Jurkat, Clone E6-1 (cell line): ENCODE data around the gene ATAT1.

ENCODE experiments used
- DNase-seq: peaks from one replicate; pipeline ENCODE4 v3.0.0-alpha.2; 2011; ENCODE audit warnings: low read depth, low spot score
- H3K4me3 ChIP-seq: 2 replicates; pipeline ENCODE4 v1.5.1; 2011; ENCODE audit warnings: mild to moderate bottlenecking, low read length, control low read depth, moderate library complexity

The ATAT1 gene

GRCh38 chr6:30679765-30680535 is 53.3 kb downstream of the ATAT1 start:
- no peak for DNase-seq
- no peak overlapping the region; the same call in 1 of the 2 replicates for H3K4me3 ChIP-seq

- no peak for DNase-seq
Observed at GRCh38 chr6:30681766-30682142, 55.1 kb downstream of the ATAT1 start.

GRCh38 chr6:30682143-30683117 is 55.8 kb downstream of the ATAT1 start:
- DNase-seq, result peak; percentile 95
- H3K4me3 ChIP-seq, result peak overlapping the region; percentile 87

More at GRCh38 chr6:30681766-30682142, 55.1 kb downstream of the ATAT1 start:
- H3K4me3 ChIP-seq, result peak overlapping the region; percentile 87

GRCh38 chr6:30683183-30683979 is 56.7 kb downstream of the ATAT1 start:
- DNase-seq, result no peak
- peak overlapping the region; percentile 87 for H3K4me3 ChIP-seq

DNA sequence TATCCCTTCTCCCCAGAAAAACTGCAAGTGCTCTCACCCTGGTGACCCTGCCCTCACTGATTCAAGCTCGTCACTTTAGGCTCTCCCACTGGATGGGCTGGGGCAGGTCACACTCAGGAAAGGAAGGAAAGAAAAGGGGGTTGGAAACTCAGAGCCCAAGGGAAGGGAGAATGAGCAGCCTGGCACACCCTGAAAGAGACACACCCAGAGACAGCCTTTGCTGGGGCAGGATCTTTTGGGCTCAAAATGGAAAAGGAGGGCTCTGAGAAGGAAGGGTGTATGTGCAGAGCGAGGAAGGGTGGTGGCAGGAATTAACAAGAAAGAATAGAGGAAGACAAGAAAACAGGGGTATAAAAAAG is 57.3 kb downstream of the ATAT1 start:
- H3K4me3 ChIP-seq, result peak overlapping the region; percentile 87
- DNase-seq, result no peak

DNA sequence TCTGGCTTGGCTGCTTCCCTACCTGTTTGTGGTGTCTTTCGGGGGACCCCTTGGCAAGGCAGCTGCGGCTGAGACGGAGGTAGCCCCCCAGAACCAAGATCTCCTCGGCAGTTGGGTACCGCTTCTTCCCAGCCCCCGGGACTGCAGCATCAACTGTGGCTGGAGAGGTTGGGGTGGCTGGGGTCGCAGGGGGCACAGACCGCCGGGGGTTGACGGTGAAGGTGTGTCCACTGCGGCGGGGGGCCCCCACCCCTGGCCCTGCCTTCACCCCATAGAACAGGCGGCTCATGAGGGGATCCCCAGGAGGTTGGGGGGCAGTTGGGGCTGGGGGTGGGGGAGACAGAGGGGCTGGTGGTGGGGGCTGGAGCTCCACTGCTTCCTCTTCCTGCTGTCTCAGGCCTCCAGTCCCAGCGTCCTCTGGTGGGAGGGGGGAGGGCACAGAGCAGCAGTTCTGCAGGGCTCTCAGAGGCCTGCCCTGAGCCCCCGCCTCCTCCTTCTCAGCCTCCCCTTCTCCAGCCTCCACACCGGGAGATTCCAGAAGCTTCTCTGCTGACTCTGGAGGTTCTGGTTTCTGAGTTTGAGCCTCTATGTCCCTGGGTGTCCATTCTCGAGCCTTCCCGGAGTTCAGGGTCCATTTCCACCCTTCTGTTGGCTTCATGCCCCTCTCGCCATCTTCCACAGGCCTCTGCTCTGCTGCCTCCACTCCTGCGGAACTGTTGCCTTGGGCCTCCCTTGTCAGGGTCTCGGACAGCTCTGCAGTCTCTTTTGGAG is 57.9 kb downstream of the ATAT1 start:
- peak overlapping the region; percentile 87 for H3K4me3 ChIP-seq
- peak; percentile 67 for DNase-seq

- no peak for DNase-seq
- peak overlapping the region; percentile 87 for H3K4me3 ChIP-seq
Observed at GRCh38 chr6:30685157-30686008, 58.7 kb downstream of the ATAT1 start.

DNA sequence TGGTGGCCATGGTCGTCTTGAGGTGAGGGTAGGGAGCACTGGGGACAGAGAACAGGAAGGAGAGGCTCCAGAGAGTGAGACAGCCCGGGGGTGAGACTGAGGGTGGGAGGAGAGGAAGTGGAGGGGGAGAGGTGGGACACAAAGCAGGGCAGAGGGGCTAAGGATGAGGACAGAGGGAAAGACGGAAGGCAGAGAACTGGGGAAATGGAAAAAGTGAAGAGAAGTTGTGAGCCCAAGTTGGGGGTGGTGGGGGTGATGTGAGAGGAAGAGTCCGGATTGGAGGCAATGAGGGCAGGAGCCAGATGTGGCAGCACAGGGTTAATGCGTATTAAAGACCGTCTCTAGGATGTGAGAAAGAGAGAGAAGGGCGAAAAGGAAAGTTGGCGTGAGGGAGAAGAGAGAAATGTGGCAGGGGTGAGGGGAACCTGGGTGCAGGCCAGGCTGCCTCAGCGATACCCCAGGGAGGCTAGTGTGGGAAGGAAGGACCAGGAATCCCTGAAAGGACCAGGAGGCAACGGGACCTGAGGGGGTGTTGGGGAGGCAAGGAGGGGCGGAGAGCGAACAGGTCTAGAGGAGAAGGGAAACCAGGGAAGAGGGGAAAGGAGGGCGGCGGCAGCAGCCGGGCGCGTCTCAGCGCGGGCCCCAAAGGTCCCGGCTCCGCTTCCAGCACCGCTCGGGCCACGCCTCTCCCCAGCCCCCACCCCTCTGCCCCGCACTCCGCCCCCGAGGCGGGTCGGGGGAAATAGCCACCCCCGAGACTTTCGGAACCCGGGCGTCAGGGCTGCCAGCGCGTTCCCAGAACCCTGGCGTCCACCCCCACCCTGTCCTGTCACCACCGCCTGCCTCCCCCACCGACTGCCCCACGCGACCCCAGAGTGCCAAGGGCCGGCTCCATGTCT is 59.6 kb downstream of the ATAT1 start, which contains the start of gene PPP1R18:
PPP1R18 (minus strand) TSS at position 637 of the 899 bp plus-strand sequence; CDS start at position 10, 627 bp downstream.
- peak within 1 kb of the TSS; percentile 87 for H3K4me3 ChIP-seq
- no peak for DNase-seq

DNA sequence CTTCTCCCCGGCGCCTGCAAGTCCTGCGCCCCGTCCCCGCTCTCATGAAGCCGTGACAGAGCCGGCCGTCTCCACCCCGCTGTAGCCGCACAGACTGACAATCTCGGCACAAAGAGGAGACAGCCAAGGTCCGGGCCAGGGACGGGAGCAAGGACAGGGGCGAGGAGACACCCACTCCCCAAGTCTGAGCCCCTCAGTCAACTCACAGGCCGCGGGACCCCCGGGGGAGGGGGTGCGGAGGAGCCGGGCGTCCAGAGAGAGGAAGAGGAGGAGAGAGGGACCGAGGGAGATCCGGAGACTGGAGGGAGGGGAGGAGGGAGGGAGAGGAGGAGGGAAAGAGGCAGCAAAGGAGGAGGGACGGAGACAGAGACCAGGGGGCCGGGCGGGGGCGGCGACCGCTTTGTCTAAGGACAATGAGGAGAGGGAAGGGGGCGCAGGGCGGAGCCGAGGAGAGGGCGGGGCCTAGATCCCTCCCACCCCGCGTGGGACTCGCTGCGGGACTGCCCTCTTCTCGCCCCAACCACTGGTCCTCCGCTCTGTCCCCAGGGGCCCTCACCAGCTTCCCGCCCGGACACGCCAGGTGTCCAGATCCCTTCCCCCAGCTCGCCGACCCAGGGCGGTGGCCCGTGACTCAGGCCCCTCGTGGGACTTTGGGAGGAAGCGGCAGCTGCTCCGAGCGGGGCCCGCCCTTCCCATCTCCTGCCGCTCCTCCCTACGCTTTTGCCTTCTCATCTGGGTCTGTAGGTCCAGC is 60.4 kb downstream of the ATAT1 start:
- no peak for DNase-seq
- peak overlapping the region; percentile 87 for H3K4me3 ChIP-seq

DNA sequence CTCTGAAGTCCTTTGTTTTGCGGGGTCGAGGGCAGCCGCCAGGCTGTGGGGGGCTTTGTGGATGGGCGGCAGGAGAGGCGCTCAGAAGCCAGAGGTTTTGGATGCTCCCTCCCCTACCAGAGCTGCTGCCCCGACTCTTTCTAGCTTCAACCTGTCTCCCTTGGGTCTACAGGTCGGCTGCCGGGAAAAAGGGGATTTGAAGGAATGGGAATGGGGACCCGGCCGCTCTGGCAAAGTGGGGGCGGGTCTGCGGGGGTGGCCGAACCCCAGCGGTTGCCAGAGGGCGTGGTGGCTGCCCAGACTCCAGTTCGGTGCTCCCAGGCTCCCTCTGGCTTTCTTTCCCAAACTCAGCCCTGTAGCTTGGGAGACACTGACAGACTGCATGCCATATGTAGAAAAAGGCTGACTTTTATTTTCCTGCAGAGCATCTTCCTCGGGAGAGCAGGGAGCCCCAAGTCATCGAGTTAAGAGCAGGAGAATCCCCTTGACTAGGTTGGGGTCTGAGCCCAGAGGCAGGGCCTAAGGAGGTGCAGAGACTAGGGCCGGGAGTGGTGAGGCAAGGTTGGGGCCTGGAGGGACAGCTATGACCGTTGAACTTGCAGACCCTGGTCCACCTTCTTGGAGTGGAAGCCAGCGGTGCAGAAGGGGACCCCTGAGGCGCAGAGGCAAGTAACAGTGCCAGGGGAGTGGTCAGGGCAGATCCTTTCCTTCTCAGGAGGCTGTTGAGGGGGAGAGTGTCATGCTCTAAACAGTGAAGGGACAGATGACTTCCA is 61.2 kb downstream of the ATAT1 start:
- H3K4me3 ChIP-seq, result no peak overlapping the region
- no peak for DNase-seq

DNA sequence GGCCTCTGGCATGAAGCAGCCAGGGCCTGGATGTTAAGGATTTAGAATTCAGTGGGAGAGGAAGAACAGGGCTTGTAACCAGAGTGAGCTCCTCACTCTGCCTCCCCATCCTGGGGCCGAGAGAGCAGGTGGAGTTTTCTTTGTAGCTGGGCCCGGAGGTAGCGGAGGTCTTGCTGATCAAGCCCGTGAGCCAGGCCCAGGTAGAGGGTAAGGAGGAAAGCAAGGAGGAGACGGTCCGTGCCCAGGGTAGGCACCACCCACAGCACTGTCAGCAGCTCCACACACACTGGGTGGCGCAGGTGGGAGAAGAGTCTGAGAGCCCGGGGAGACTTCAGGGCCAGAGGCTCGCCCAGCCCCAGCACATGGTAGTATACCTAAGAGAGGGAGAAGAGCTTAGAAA is 61.9 kb downstream of the ATAT1 start:
- no peak overlapping the region for H3K4me3 ChIP-seq
- no peak for DNase-seq

- no peak for DNase-seq
- H3K4me3 ChIP-seq, result peak overlapping the region; percentile 89
Observed at GRCh38 chr6:30689022-30689865, 62.6 kb downstream of the ATAT1 start.

DNA sequence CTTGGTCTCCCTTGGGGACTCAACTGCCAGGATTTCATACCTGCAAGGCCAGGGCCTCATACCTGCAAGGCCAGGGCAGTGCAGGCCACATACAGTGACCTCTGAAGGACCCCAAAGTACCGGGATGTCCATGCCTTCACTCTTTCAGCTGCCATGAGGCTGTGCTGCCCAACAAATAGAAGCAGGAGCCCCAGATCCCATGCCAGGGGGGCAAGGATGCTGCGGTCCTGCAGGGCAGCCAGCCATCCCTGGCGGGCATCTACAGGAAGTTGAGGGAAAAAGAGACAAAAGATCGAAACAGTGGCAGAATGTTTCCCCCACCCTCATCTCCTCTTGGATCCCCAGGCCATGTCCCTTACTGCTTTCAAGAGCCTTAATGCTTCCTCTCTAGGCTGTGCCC is 63.3 kb downstream of the ATAT1 start:
- H3K4me3 ChIP-seq, result peak overlapping the region; percentile 89
- DNase-seq, result no peak

DNA sequence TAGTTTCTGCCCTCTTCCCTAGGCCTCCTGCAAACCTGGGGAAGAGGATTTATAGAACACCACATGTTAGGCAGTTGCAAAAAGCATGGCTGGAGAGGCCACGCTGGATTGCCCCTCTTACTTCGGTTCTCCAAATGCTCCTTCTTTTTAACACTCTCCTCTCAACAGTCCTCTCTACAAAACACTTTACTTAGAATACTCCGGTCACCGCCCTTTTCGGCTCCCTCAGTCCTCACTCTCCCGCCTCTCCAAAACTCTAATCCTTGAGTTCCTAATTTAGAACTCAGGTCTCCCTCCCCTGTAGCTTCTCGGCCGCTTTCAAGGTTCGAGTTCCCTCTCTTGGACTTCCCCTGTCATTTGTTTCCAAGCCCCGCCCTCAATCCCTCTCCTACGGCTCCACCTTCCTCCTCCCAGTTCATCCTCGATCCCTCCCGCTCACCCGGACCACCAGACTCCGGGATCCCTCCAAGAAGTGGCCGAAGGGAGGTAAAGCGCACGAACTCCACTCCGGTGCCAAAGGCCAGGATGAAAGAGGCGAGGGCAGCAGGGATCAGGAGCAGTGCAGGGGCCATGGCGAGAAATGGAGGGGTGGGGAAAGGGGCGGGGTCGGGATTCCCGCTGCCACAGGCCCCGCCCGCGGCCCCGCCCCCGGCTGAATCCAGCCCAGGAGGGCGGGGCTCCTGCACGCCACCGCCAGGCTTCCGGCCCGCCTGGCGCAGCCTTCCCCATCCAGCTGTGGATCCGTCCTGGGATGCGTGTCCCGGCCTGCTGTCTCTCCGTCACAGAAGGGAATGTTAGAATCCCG is 63.9 kb downstream of the ATAT1 start, which contains the start of gene NRM:
NRM (minus strand) TSS at position 582 of the 805 bp plus-strand sequence; CDS start at position 572, 10 bp downstream.
- peak within 1 kb of the TSS; percentile 89 for H3K4me3 ChIP-seq
- no peak for DNase-seq
